K562 (cell line): Measurements from ENCODE around the gene AQP1.

Experiments used
- CTCF ChIP-seq, 3 experiments: IDR thresholded peaks in 2 of 3; conservative IDR thresholded peaks in 1 of 3; 2 replicates each; pipeline ENCODE4 v1.5.1; 2011 to 2012; ENCODE audit warnings: low read length in 3 of 3, mild to moderate bottlenecking in 3 of 3, control low read depth in 2 of 3, improper control_type of control experiment in 1 of 3, inconsistent platforms in 1 of 3, low read depth in 1 of 3, mixed read lengths in 1 of 3, moderate library complexity in 1 of 3; ENCODE audit not compliant: insufficient read depth in 2 of 3
- KDM1A ChIP-seq, 2 experiments: fragments of 450-650 bp; IDR thresholded peaks; 2 replicates each; pipeline ENCODE4 v1.6.1; 2016; ENCODE audit warnings: mild to moderate bottlenecking in 2 of 2
- TSHZ1 ChIP-seq: fragments of 250-450 bp; sonication (Bioruptor Pico); IDR thresholded peaks from 2 replicates; pipeline ENCODE4 v1.4.0; 2020; ENCODE audit warnings: mild to moderate bottlenecking, moderate library complexity

GRCh38 chr7:30925913-30926312, 14.3 kb downstream of the AQP1 start:
- TF ChIP-seq CTCF (IDR thresholded peaks at IDR 0.05 in 2 of 3, conservative IDR thresholded peaks at IDR 0.05 in 1 of 3; ENCODE audit: insufficient read depth in 2 of 3, low read depth in 1 of 3, low read length in 3 of 3) = no peak
- no peak for TF ChIP-seq TSHZ1 (CRISPR knock-in tag)
- TF ChIP-seq KDM1A (IDR thresholded peaks at IDR 0.05) = no peak
